Suprapubic skin (tissue), 4 donors: ENCODE results near the gene ATP8B3. TPM values are rescaled to one million over a fixed set of nuclear protein-coding genes. Genes with fewer than 3 reads are reported as not detected.

ENCODE experiments used
- DNase-seq, 2 donors: peaks; one replicate each; pipeline ENCODE4 v3.0.0-alpha.2; 2019; ENCODE audit warnings: low spot score in 2 of 2
- H3K27ac ChIP-seq: fragments of 200-600 bp; sonication (generic); one replicate; pipeline ENCODE4 v1.5.1; 2019
- H3K27me3 ChIP-seq: fragments of 200-600 bp; sonication (generic); one replicate; pipeline ENCODE4 v1.5.1; 2019
- H3K36me3 ChIP-seq: fragments of 200-600 bp; sonication (generic); one replicate; pipeline ENCODE4 v1.5.1; 2019
- H3K4me1 ChIP-seq: fragments of 200-600 bp; sonication (generic); one replicate; pipeline ENCODE4 v1.5.1; 2019
- H3K4me3 ChIP-seq: fragments of 200-600 bp; sonication (generic); one replicate; pipeline ENCODE4 v1.5.1; 2019; ENCODE audit warnings: mild to moderate bottlenecking
- H3K9me3 ChIP-seq: fragments of 200-600 bp; sonication (generic); one replicate; pipeline ENCODE4 v1.5.1; 2019
- EP300 ChIP-seq: sonication (generic); formaldehyde crosslinking; IDR thresholded peaks from one replicate; pipeline ENCODE4 v1.6.1; 2017; ENCODE audit warnings: antibody characterized with exemption
- POLR2A ChIP-seq, 2 donors: fragments of 450-650 bp; IDR thresholded peaks; one replicate each; pipeline ENCODE4 v1.6.1; 2017; ENCODE audit warnings: antibody characterized with exemption in 2 of 2, mild to moderate bottlenecking in 2 of 2, moderate library complexity in 2 of 2
- POLR2AphosphoS5 ChIP-seq, 3 donors: sonication (generic); formaldehyde crosslinking; IDR thresholded peaks; one replicate each; pipeline ENCODE4 v1.6.1; 2017; ENCODE audit warnings: antibody characterized with exemption in 3 of 3
- WGBS: methylation state at CpG from one replicate; pipeline ENCODE4 v1.1.5; 2018; 5-methylcytosine and 5-hydroxymethylcytosine counted together
- total RNA-seq, 4 donors: library from RNA; depleted of rRNA; stranded (reverse); fragments of >200 nt; gene quantifications; one replicate each; pipeline ENCODE4 v1.1.0, GENCODE V29; 2016
- TF ChIP-seq, protein P1 (sequence below), 2 donors: fragments of 200-600 bp in 1 of 2; fragments of 450-650 bp in 1 of 2; sonication (generic) in 1 of 2; IDR thresholded peaks; one replicate each; pipeline ENCODE4 v1.5.1; 2016 to 2019; ENCODE audit warnings: antibody characterized with exemption in 2 of 2, mild to moderate bottlenecking in 1 of 2, moderate library complexity in 1 of 2

Gene ATP8B3
- total RNA-seq, 4 donors from 2014 or later, result 1.5 to 3.8 (median 1.8) TPM

GRCh38 chr19:1856345-1856697 is 44.2 kb upstream of the ATP8B3 start:
- Histone ChIP-seq H3K4me3 (peak overlapping the region; percentile 56), H3K9me3 (no peaks in the 10 kb centered on the region), H3K27ac (peak overlapping the region; percentile 88), H3K4me1 (peaks cover 100% of the 10 kb centered on the region), H3K36me3 (no peaks in the 10 kb centered on the region), H3K27me3 (no peaks in the 10 kb centered on the region)
- DNase-seq, result no peak
- WGBS, result 41% methylated on average over 6 of the region's 6 CpGs
- TF ChIP-seq POLR2A (IDR thresholded peaks at IDR 0.05) (no peak), POLR2AphosphoS5 (IDR thresholded peaks at IDR 0.05) (no peak), EP300 (no peak)
- TF ChIP-seq, protein P1, sequence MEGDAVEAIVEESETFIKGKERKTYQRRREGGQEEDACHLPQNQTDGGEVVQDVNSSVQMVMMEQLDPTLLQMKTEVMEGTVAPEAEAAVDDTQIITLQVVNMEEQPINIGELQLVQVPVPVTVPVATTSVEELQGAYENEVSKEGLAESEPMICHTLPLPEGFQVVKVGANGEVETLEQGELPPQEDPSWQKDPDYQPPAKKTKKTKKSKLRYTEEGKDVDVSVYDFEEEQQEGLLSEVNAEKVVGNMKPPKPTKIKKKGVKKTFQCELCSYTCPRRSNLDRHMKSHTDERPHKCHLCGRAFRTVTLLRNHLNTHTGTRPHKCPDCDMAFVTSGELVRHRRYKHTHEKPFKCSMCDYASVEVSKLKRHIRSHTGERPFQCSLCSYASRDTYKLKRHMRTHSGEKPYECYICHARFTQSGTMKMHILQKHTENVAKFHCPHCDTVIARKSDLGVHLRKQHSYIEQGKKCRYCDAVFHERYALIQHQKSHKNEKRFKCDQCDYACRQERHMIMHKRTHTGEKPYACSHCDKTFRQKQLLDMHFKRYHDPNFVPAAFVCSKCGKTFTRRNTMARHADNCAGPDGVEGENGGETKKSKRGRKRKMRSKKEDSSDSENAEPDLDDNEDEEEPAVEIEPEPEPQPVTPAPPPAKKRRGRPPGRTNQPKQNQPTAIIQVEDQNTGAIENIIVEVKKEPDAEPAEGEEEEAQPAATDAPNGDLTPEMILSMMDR (IDR thresholded peaks at IDR 0.05), result no peak

GRCh38 chr19:1855828-1856255 is 43.8 kb upstream of the ATP8B3 start:
- H3K27me3 ChIP-seq, result no peaks in the 10 kb centered on the region
- peak overlapping the region; percentile 88 for H3K27ac ChIP-seq
- no peak for DNase-seq
- peak in 1 of 2 donors; percentile 1 for TF ChIP-seq POLR2A (IDR thresholded peaks at IDR 0.05)
- no peak for TF ChIP-seq POLR2AphosphoS5 (IDR thresholded peaks at IDR 0.05)
- no peaks in the 10 kb centered on the region for H3K9me3 ChIP-seq
- peak overlapping the region; percentile 56 for H3K4me3 ChIP-seq
- 10% methylated on average over 13 of the region's 13 CpGs for WGBS
- H3K36me3 ChIP-seq, result no peaks in the 10 kb centered on the region
- H3K4me1 ChIP-seq, result peaks cover 95% of the 10 kb centered on the region

DNA sequence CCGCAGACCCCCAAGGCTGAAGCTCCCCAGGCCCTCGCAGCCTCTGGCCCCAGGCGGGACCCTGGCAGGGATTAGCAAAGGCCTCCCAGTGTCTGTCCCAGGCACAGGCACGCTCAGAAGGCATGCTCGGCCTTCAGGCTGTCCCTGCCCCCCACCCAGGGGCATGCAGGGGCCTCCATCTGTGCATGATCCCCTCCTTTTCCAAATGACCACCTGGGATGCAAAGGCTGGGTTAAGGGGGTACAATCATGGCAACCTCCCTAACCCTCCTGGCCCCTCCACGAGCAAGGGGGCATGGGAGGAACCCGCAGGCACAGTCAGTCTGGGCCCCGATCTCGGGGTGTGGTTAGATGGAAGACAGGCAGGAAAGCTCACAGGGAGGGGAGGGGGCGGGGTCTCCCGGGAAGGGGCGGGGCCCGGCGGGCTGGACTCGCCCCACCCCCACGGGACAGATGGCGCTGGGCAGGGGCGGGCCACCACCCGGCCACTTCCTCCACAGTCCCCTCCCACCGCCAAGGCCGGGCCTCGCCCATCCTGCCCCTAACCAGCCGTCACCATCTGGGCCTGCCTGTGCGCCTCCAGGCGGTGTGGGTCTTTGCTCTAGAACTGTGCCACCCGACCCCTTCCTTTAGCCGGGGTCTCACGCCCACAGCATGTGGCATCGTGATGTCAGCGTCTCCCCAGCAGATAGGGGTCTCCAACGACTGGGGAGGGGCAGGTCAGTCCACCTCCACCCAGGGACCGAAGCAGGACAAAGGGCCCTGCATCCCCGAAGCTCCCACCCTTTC is 43.2 kb upstream of the ATP8B3 start:
- peaks cover 89% of the 10 kb centered on the region for H3K4me1 ChIP-seq
- no peaks in the 10 kb centered on the region for H3K9me3 ChIP-seq
- H3K27ac ChIP-seq, result peak overlapping the region; percentile 88
- H3K4me3 ChIP-seq, result peak overlapping the region; percentile 56
- WGBS, result 50% methylated on average over 1 of the region's 33 CpGs
- TF ChIP-seq POLR2A (IDR thresholded peaks at IDR 0.05) (peak in 1 of 2 donors; percentile 35), POLR2AphosphoS5 (IDR thresholded peaks at IDR 0.05) (no peak), EP300 (no peak)
- TF ChIP-seq, protein P1 (IDR thresholded peaks at IDR 0.05), result no peak
- H3K36me3 ChIP-seq, result no peaks in the 10 kb centered on the region
- H3K27me3 ChIP-seq, result no peaks in the 10 kb centered on the region
- peak; percentile 96 to 97 for DNase-seq

- 52% methylated on average over 8 of the region's 37 CpGs for WGBS
- peaks cover 82% of the 10 kb centered on the region for H3K4me1 ChIP-seq
- DNase-seq, result no peak
- no peaks in the 10 kb centered on the region for H3K36me3 ChIP-seq
- no peaks in the 10 kb centered on the region for H3K27me3 ChIP-seq
- H3K4me3 ChIP-seq, result peak overlapping the region; percentile 56
- TF ChIP-seq, protein P1 (IDR thresholded peaks at IDR 0.05), result no peak
- TF ChIP-seq POLR2AphosphoS5 (IDR thresholded peaks at IDR 0.05) (no peak), EP300 (no peak), POLR2A (IDR thresholded peaks at IDR 0.05) (no peak)
- peak overlapping the region; percentile 88 for H3K27ac ChIP-seq
- H3K9me3 ChIP-seq, result no peaks in the 10 kb centered on the region
Observed at GRCh38 chr19:1854542-1855039, 42.5 kb upstream of the ATP8B3 start.

- no peak for TF ChIP-seq POLR2AphosphoS5 (IDR thresholded peaks at IDR 0.05)
- no peak for TF ChIP-seq EP300
- TF ChIP-seq, protein P1 (IDR thresholded peaks at IDR 0.05), result no peak
- TF ChIP-seq POLR2A (IDR thresholded peaks at IDR 0.05), result no peak
- Histone ChIP-seq H3K27ac (peak overlapping the region; percentile 88), H3K36me3 (no peaks in the 10 kb centered on the region), H3K4me1 (peaks cover 77% of the 10 kb centered on the region), H3K4me3 (peak overlapping the region; percentile 56), H3K9me3 (no peaks in the 10 kb centered on the region), H3K27me3 (no peaks in the 10 kb centered on the region)
- WGBS, result no CpG with 5 or more reads among the region's 16 CpGs
- DNase-seq, result no peak
Observed at GRCh38 chr19:1854039-1854541, 42.0 kb upstream of the ATP8B3 start.
